Stimulated activated CD8-positive, alpha-beta memory T cell treated with anti-CD3 and anti-CD28 coated beads, Interleukin-4, amount 100 ng/mL, for 4 hours (primary cell): Measurements from ENCODE around the gene SUSD4.

Source experiments
- DNase-seq, 2 donors: peaks; one replicate each; pipeline ENCODE4 v3.0.0-alpha.2; 2020; ENCODE audit warnings: low read depth in 2 of 2, low spot score in 1 of 2

Gene SUSD4

GRCh38 chr1:223331301-223331700 lies 32.7 kb downstream of the SUSD4 start:
- no peak for DNase-seq

DNA sequence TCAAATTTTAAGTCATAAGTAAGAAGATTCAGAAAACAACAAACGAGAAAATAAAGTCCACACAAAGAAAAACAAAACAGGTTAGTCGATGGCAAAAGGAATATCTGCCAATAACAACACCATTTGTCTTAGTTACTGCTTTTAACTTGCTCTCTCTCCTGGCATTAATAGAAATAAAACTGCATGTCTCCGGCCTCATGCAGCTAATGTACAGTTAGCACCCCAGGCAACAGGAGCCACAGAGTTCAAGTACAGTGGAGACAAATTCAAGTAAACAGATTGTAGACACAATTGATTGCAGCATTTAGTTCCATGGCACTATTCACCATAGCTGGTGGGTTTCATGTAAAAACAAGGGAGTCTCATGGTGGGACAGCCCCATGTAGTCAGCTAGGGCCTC lies 33.5 kb downstream of the SUSD4 start:
- DNase-seq = no peak

DNA sequence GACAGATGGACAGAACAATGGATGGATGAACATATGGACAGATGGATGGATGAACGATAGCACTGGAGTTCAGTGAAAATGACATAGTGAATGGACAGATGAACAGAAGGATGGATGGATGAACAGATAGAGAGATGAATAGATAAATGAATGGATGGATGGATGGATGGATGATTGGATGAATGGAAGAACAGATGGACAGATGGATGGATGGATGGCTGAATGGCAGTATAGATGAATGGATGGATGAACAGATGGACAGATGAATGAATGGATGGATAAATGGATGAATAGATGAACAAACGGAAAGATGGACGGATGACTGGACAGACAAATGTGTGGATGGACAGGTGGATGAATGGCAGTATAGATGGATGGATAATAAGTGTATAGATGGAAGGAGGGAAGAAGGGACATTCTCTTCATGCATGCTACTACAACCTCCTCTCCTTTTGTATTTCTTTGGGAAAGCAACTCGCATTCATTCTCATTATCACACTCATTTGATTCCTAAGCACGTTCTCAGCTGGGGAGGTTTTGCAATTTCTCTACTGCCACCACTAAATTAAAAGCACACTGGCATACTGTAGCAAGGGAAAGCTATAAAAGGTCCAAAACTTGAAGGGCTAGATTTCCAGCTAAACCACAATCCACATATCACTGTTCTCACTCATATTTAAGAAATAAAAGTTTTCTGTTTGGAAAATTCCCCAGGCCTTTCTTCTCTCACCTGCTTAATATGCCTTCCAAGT lies 34.1 kb downstream of the SUSD4 start:
- DNase-seq = no peak

- DNase-seq = no peak
These were observed 34.7 kb downstream of the SUSD4 start for GRCh38 chr1:223329252-223329651.

- no peak for DNase-seq
These were observed 35.4 kb downstream of the SUSD4 start for GRCh38 chr1:223328566-223328965.

- no peak for DNase-seq
These were observed 37.2 kb downstream of the SUSD4 start for GRCh38 chr1:223326776-223327175.

GRCh38 chr1:223323491-223324484 lies 40.2 kb downstream of the SUSD4 start:
- no peak for DNase-seq

- DNase-seq = no peak
These were observed 41.1 kb downstream of the SUSD4 start for GRCh38 chr1:223322868-223323267.

DNA sequence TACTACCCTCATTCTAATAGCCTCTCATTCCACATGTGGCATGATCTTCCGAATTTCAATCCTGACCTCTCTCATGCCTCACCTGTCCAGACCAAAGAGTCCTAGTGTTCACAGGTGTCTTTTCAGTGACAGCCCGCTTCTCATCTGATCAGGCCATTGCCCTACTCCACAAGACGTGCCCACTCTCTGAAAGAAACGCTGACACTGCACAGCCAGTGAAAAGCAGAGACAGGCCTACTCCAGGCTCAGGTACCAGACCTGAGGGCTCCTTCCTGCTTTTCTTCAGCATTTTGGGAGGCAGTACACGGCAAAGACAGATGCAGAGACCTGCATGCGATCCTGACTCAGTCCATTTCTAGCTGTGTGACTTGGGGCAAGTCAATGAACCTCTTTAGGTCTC lies 43.0 kb downstream of the SUSD4 start:
- DNase-seq = no peak

DNA sequence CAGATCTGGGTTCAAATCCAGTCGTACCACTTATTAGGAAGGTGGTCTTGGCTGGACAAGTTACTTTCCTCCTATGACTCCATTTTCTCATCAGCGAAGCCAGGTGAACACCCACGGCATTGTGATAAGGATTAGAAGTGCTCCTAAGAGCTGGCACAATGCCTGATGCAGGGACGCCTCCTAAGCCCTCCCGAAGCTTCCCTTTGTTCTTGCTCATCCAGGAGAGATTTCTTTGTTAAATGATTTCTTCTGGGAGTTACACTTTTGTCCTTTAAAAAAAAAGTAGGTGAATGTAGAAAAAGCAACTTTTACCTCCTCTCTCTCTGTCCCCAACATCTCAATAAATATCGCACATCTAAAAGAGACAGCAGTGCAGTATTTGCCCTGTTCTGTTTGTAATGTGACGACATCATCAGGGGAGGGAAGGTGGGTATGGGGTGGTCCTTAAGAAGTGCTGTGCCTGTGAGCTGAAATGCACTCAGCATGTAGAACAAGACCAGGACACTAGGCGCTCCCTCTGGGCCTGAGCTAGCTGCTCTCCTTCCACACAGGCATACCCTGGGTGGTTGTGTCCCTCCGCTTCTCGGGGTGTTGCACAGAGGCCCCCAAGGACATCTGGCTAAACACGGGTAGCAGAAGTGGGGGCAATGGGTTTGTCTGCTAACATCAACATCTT lies 43.9 kb downstream of the SUSD4 start:
- no peak for DNase-seq

- DNase-seq = no peak
These were observed 44.6 kb downstream of the SUSD4 start for GRCh38 chr1:223319398-223319797.

DNA sequence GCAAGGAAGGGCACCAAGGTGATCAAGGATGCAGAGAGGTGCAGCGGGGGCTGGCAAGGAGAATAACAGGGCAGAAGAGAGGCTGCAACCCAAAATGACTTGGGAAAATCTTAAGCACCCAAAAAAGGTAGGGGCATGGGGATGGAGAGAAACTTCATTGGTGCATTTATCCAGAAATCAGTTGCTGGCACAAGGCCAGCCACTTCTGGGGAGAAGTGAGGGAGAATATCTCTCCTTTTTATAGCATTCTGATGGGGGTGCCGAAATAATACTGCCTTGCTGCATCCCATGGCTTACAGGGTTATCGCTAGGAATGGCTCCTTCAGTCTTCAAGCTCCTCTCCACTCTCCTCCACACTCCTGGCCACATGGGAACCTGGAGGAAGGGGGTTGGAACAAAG lies 47.9 kb downstream of the SUSD4 start:
- DNase-seq = no peak

GRCh38 chr1:223315665-223316064 lies 48.3 kb downstream of the SUSD4 start:
- DNase-seq = no peak

GRCh38 chr1:223313415-223313754 lies 50.6 kb downstream of the SUSD4 start:
- DNase-seq = no peak

- DNase-seq = no peak
These were observed 51.1 kb downstream of the SUSD4 start for GRCh38 chr1:223312705-223313414.

- no peak for DNase-seq
These were observed 51.7 kb downstream of the SUSD4 start for GRCh38 chr1:223312273-223312672.

DNA sequence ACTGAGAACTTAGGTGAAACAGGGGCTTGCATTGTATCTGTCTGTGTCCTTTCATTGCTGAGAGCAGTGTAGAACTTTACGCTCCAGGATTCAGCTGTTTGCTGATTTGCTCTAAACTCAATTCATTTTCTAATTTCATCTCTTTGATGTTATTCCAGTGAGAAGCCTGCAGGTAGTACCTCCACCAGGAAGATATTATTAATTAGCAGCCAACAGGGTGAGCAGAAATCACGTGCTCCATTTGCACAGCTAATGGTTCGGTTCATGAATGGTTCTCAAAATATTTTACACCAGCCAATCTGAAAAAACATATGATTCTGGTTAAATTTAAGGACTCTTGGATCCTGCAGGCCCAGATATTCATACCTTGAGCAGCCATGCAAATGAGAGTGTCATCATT lies 52.1 kb downstream of the SUSD4 start:
- DNase-seq = no peak

DNA sequence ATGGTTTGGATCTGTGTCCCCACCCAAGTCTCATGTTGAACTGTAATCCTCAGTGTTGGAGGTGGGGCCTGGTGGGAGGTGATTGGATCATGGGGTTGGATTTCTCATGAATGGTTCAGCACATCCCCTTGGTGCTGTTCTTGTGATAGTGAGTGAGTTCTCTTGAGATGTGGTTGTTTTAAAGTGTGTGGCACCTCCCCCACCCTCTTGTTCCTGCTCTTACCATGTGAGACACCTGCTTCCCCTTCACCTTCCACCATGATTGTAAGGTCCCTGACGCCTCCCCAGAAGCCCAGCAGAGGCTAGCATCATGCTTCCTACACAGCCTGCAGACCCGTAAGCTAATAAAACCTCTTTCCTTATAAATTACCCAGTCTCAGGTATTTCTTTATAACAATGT lies 55.8 kb downstream of the SUSD4 start:
- no peak for DNase-seq

GRCh38 chr1:223307544-223307943 lies 56.4 kb downstream of the SUSD4 start:
- no peak for DNase-seq

DNA sequence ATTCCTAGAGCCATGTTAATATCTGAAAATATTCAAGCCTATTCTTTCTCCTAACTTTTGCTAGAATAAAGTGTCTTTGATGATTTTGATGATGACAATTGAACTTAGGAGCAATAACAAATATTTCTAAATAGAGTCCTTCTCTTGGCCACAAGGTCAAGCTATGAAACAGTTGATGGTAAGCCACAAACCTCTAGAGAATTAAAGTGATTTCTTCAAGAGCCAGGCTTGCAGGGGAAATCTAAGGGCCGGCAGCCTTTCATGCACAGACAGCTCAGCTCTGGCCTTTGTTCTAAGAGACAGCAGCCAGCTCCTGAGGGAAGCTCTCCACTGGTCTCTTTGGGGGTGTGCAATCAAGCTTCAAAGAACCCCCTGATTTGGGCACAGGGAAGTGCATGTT lies 59.0 kb downstream of the SUSD4 start:
- no peak for DNase-seq

- DNase-seq = no peak
These were observed 62.6 kb downstream of the SUSD4 start for GRCh38 chr1:223301371-223301770.
